Effector CD8-positive, alpha-beta T cell (primary cell): ENCODE data around the gene TMTC4.

Experiments
- DNase-seq: peaks from one replicate; lab custom pipeline; 2025; lab: John Stamatoyannopoulos, UW

TMTC4 gene

GRCh38 chr13:100666124-100666523, 8.5 kb downstream of the TMTC4 start:
- DNase-seq = no peak

GRCh38 chr13:100665403-100665802, 9.2 kb downstream of the TMTC4 start:
- no peak for DNase-seq

- no peak for DNase-seq
Measured at GRCh38 chr13:100664171-100664900, 10.3 kb downstream of the TMTC4 start.

GRCh38 chr13:100662468-100663211, 12.0 kb downstream of the TMTC4 start:
- DNase-seq = no peak

- no peak for DNase-seq
Measured at GRCh38 chr13:100660761-100661160, 13.8 kb downstream of the TMTC4 start.

GRCh38 chr13:100659578-100659977, 15.0 kb downstream of the TMTC4 start:
- no peak for DNase-seq

GRCh38 chr13:100658363-100658762, 16.2 kb downstream of the TMTC4 start:
- DNase-seq = no peak

GRCh38 chr13:100657881-100658315, 16.7 kb downstream of the TMTC4 start:
- no peak for DNase-seq

GRCh38 chr13:100652510-100652909, 22.1 kb downstream of the TMTC4 start:
- no peak for DNase-seq

- DNase-seq = no peak
Measured at GRCh38 chr13:100650326-100650725, 24.3 kb downstream of the TMTC4 start.

- DNase-seq = no peak
Measured at GRCh38 chr13:100648354-100648753, 26.2 kb downstream of the TMTC4 start.

- no peak for DNase-seq
Measured at GRCh38 chr13:100646871-100647270, 27.7 kb downstream of the TMTC4 start.

GRCh38 chr13:100646030-100646673, 28.4 kb downstream of the TMTC4 start:
- no peak for DNase-seq

GRCh38 chr13:100645382-100645781, 29.2 kb downstream of the TMTC4 start:
- DNase-seq = no peak

GRCh38 chr13:100644371-100644770, 30.2 kb downstream of the TMTC4 start:
- no peak for DNase-seq

- no peak for DNase-seq
Measured at GRCh38 chr13:100637796-100638195, 36.8 kb downstream of the TMTC4 start.

- DNase-seq = no peak
Measured at GRCh38 chr13:100637380-100637779, 37.2 kb downstream of the TMTC4 start.

GRCh38 chr13:100636441-100636840, 38.2 kb downstream of the TMTC4 start:
- DNase-seq = no peak

GRCh38 chr13:100636004-100636403, 38.6 kb downstream of the TMTC4 start:
- DNase-seq = no peak

GRCh38 chr13:100634696-100635095, 39.9 kb downstream of the TMTC4 start:
- DNase-seq = no peak

- DNase-seq = no peak
Measured at GRCh38 chr13:100633461-100633860, 41.1 kb downstream of the TMTC4 start.

GRCh38 chr13:100630555-100630954, 44.0 kb downstream of the TMTC4 start:
- no peak for DNase-seq

GRCh38 chr13:100627120-100627519, 47.5 kb downstream of the TMTC4 start:
- no peak for DNase-seq
